ELF-1 (cell line): ENCODE results near the gene GJA9.
"Not testable (repeated sequence)": the region's sequence is repeated elsewhere in the genome, so short reads cannot be mapped to it uniquely, and the experiment has no call there.

Experiments
- DNase-seq: peaks from one replicate; pipeline ENCODE4 v3.0.0-alpha.2; 2016; ENCODE audit warnings: low read depth, low spot score

GJA9 gene

DNA sequence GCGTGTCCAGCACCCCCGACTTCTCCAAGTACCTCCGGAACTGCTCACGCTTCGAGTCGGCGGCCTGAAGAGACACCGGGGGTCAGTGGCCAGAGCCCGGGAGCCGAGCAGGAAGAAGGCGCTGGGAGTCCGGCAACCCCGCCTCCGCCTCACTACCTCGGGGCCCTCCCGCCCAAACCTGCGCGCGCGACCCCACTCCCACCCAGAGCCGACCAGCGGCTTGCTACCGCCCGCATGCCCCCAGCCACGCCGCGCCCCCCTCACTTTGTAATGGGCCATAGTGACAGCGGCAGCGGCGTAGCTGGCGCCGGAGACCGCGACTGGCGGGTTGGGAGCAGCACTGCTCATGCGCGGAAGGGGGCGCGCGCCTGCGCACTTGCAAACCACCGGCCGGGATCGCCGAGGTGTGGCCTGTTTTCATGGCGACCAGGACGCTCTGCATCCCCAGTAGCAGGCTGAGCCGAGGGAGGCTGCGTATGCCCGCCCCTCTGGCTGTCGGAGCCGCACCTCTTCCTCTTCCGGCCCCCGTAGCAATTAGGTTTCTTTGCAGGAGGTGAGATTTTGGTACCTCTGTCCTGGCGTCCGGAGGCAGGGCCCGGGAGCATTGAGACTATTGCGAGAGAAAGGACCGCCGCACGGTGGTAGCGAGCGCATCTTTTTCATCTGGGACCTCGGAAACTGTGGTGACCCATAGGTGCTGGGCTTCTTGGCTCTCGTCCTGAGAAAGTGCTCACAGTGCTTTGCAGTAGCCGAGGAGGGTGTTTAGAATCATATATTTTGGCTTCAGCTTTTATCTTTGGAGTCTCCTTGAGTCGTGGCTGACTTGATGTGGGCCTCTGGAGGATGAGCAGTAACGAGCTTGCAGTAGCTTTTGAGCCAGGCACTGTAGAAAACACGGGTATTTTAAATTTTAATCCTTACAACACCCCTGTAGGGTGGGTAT is 8.1 kb downstream of the GJA9 start, which contains the start of gene MYCBP:
TSS of gene MYCBP (minus strand) at position 322 of the 943 bp plus-strand sequence. CDS start at position 279, 43 bp downstream.
- peak; percentile 98 for DNase-seq

DNA sequence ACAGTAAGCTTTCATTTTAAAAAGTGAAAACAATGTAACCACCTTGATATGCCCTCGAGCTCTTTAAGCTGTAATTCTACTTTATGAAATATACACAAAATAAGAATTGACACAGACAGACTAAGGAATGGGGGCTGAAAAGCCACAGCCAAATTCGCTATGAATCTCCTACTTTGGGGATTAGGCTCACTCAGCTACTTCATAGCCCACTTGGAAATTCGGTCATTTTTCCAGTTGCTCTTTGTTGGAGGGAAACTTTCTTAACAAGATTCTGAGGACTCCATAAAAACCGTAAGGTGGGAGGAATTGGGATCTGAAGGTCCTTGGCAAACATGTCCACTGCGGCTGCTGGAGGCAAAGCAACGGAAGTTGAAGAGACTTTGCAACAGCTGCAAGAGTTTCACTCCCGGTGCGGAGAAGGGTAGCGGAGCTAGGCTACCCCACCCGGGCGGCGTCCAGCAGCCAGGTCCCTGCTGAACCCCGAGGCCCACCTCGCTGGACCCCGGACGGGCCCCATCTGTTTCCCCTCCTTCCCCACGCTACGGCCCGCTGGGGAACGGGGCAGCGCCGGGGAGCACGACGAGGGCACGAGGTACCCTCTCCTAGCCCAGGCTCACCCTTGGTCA is 8.9 kb downstream of the GJA9 start:
- DNase-seq, result no peak

DNA sequence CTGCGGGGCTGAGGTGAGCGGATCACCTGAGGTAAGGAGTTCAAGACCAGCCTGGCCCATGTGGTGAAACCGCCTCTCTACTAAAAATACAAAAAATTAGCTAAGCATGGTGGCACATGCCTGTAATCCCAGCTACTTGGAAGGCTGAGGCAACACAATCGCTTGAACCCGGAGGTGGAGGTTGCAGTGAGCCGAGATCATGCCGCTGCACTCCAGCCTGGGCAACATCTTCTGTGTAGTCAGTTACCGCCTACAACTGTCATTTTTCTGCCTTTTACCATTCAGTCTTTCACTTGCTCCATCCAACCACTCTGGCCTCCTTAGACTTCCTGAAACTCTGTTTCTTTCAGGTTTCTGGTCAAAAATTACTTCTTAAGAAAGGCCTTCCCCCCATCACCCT is 10.4 kb downstream of the GJA9 start:
- DNase-seq, result no peak

DNA sequence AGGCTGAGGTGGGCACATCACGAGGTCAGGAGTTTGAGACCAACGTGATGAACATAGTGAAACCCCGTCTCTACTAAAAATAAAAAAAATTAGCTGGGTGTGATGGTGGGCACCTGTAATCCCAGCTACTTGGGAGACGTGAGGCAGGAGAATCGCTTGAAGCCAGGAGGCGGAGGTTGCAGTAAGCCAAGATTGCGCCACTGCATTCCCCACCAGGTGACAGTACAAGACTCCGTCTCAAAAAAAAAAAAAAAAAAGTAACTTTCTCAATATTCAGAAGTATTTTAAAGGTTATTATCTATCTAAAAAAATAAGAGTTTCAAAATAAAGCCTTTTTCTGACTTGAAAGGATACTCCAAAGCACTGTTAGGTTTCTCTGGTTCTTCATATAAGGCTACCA is 14.2 kb downstream of the GJA9 start:
- DNase-seq, result no peak

DNA sequence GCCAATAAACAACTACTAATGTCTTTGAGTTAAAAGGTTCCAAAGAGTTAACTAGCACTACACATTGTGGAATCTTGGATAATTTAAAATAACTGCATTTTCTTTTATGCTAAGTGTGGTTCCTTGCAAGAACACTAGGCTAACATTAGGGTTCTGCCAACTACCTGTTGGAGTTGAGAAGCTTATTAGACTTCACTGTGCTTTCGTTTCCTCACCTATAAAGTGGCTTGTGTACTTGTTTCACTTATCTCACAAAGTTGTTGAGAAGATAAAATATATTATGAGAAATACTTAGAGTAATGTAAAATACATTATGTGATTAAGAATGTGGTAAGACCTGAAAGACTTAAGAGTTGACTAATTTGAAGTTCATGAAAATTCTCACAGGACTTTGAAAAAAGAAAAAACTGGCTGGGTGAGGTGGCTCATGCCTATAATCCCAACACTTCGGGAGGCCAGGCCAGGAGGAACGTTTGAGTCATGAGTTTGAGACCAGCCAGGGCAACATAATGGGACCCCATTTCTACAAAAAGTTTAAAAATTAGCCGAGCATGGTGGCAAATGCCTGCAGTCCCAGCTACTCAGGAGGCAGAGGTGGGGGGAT is 16.2 kb downstream of the GJA9 start:
- DNase-seq, result no peak

DNA sequence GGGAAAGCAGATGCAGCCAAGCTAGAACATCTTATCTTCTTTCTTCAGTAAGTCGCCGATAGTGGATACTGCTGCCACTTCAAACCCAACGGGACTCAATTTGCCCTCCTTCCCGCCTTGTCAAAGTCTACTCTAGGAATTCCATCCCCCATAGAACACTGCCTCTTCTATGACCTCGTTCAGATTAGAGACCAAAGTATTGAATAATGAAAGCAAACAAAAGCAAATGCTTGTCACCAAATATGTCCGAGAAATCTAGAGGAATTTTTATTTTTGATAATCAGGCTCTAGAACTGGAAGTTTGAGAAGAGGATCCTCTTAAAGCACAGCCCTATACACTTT is 21.0 kb downstream of the GJA9 start:
- DNase-seq, result no peak

DNA sequence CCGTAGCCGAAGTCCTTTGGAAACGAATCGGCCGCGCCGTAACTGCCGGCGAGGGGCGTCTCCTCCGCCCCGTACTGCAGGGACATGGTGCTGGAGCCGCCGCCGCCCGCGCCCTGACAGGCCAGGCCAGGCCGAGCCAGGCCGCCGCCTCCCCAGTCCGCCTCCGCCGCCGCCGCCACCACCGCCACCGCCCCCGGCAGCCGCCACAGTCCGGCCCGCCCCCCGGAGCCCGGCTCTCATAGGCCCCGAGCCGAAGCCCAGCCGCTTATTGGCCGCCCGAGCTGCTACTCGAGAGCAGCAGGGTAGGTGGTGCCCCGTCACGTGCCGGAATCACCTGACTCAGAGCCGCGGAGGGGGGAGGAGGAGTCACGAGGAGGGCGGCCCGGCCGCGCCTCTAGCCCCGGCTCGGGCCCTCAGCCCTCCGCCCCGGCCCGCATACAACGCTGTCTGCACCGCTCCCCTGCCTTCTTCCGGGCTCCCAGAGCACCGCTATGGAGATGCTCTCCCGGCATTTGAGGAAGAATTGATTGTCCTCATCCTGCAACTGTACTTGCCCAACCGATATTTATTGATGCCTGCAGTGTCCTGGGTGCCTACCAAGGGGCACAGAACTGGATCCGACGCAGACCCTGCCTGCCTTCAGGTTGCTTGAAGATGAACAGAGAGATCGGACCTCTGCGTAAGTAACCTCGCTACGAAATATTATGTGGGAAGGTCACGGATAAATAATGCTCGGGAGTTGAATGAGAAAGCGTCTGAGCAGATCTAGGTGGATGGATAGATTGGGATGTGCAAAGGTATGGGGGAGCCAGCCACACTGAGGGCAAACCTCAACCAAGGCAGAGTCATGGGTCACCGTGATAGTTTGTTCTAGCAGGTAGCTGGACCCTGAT is 21.6 kb downstream of the GJA9 start, which contains the start of gene RRAGC:
TSS of gene RRAGC (minus strand) at position 212 of the 893 bp plus-strand sequence. CDS start at position 86, 126 bp downstream.
- DNase-seq, result peak; percentile 98

DNA sequence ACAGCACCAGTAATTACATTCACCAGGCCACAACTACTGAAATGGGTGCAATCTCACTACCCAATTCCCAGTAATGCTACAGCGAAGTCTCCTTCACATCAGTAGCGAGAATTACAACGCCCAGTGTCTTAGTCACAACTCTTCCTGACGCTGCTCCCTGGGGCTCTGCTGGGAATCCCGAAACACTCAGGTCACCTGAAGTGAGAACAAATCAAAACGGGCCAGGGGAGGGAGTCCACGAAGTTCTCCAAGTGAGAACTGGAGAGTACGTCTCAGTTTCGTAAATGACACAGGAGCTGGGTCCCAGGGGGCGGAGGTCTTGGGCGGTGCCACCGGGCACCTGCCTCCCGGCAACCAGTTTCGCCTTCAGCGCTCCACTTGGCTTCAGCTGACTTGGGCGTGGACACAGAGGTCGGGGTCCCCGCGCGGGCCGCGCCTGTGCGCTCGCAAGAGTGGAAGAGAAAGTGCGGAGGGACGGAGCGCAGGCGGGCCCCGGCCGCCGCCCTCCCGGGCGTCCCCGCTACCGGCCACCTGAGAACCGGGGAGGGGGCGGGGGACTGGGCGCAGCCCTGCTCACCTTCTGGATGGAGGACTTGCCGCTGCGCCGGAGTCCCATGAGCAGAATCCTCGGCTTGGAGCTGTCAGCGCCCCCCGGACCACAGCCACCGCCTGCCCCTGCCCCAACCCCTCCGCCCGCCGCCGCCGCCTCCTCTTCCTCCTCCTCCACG is 22.4 kb downstream of the GJA9 start:
- DNase-seq, result peak; percentile 50

DNA sequence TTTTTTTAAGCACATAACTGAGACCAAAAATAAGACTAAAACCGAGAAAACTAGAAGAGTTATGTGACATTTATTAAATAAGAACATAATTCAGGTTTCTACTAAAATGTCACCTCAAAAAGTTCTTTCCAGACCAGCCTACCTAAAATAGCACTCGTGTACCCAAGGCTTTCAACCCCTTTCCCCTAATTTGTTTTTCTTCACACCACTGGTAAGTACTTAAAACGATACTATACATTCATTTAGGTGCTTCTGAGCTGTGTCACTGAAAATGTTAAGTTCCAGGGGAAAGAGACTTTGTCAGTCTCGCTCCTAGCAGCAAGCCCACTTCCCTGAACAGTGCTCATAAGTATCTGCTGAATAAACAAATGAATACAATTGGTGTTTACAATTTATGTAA is 28.6 kb downstream of the GJA9 start:
- no peak for DNase-seq

DNA sequence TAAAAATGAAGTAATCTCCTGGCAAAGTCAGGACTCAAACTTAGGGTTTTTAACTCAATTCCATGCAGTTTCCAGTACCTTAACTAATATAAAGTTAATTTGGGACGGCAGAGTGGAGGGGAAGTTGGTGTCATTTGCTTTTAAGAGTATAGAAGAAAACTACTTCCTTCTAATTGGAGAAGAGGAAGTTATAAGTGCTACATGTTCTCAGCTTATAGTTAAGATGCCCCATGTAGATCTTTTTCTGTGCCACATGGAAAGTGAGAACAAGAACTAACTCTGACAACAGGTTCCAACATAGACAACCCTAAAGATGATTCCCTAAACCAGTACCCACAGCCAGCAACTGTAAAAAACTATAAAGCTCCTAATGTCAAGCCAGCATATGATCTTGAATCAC is 33.3 kb downstream of the GJA9 start:
- no peak for DNase-seq

DNA sequence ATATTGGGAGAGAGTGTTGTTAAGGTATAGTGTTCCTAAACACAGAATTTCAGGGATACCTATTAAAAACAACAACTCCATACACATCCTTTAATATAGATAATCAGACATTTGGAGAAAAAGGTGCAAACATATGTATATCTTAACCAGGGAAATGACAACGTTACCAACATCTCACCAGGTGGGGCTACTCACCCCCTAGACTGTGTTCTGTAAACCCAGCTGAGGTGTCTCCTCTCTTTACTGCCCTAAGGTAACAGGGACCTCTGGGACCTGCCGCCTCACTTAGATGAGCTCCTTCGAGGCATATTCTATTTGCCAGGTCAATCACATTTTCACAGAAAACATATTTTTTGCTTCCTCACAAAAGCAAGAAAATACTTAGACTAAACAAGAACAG is 35.2 kb downstream of the GJA9 start:
- no peak for DNase-seq

DNA sequence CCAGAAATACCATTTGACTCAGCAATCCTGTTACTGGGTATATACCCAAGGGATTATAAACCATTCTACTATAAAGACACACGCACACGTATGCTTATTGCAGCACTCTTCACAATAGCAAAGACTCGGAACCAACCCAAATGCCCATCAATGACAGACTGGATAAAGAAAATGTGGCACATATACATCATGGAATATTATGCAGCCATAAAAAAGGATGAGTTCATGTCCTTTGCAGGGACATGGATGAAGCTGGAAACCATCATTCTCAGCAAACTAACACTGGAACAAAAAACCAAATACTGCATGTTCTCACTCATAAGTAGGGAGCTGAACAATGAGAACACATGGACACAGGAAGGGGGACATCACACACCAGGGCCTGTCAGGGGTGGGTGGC is 36.3 kb downstream of the GJA9 start:
- not testable (repeated sequence) for DNase-seq

DNA sequence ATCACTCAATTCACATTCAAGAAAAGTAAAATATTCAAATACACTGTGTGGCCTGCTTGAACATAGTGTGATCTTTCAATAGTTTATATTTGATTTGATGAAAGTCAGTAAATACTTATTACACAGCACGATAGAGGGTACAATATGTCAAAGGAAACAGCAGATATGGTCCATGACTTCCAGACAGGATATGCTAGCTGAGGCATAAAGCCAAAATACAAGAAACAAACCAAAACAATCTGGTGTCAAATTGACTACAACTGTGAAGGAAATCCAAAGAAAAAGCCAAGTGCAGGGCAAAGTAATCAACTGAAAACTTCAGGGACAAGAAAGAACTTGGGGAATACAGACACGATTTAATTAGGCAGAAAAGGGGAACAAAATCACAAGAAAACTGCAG is 41.1 kb downstream of the GJA9 start:
- DNase-seq, result no peak

DNA sequence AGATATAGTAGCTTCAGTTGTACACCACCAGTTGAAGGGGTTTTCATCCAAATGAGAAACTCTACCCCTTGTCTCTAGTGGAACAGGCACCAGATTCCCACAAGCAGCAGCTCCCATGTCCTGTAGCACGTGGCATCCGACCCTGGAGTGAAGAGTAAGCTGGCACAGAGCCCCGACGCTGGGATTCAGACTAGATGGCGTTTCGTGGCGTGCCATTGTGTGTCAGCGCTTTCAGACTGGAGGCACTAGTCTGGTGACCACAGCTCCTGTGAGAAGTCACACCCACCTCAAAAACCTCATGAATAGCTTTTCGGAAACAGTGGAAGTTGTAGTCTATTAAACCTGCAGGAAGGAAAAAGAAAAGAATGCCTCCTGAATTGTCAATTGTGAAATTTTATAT is 42.0 kb downstream of the GJA9 start:
- DNase-seq, result no peak

DNA sequence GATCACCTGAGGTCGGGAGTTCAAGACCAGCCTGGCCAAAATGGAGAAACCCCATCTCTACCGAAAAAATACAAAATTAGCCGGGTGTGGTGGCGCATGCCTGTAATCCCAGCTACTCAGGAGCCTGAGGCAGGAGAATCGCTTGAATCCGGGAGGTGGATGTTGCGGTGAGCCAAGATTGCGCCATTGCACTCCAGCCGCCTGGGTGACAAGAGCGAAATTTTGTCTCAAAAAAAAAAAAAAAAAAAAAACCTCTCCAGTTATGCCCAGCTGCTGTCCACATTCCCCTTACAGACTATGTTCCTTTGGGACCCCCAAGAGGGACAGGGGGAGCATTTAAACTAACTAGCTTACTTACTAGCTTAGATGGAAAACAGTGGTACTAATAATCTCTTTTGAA is 45.1 kb downstream of the GJA9 start:
- not testable (repeated sequence) for DNase-seq

DNA sequence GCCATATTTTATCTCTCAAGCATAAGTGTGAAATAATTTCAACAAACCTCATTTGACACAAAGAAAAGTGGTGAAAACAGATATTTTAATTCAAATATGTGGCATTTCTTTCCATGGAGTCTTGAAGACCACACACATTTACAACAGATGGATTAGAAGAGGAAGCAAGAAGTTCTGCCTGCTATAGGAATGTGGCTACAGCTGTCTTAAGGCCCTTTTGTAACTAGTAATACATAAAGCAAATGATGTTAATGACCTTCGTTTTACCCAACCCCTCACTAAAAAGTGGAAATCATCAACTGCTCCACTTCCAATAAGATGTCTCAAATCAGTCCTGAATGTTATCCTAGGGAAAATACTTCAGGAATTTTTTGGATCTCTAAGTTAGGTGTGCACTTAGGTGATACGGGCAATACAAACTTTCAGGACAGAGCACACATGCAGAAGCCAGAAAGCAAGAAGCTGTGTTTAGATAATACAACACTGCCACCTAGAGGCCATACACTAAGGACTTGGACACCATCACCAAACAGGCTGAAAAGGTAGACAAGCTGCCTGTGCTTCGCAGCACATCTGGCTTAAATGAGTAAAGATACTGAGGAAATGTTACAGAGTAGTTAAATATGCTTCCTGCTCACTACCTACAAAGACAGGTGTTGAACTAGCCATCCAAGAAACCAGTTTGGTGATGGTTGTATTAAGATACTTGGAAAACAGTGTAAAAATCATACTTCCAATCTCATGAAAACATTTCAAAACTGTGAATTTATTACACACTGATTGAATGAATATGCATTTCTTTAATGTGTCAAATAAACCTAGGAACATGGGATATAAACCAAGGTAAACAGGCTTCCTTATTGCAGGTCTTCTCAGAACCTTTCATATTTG is 46.2 kb downstream of the GJA9 start:
- DNase-seq, result peak; percentile 88

DNA sequence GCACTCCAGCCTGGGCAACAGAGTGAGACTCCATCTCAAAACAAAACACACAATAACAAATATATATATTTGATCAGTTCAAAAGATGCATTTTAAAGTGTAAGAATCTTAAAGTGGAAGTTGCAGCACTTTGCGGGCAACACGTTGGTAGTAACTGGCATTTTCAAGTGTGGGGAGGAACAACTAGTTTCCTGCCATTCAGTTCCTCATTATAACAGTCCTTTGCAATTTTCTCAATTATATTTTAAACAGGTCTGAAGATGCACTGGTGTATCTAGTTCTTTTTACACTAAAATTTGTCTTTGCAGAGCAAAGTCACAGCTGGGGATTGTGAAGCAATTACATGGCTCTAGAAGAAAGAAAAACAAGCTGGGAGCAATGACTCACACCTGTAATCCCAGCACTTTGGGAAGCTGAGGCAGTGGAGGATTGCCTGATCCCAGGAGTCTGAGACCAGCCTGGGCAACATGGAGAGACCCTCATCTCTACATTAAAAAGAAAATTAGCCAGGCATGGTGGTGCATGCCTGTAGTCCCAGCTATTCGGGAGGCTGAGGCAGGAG is 47.1 kb downstream of the GJA9 start:
- DNase-seq, result no peak

DNA sequence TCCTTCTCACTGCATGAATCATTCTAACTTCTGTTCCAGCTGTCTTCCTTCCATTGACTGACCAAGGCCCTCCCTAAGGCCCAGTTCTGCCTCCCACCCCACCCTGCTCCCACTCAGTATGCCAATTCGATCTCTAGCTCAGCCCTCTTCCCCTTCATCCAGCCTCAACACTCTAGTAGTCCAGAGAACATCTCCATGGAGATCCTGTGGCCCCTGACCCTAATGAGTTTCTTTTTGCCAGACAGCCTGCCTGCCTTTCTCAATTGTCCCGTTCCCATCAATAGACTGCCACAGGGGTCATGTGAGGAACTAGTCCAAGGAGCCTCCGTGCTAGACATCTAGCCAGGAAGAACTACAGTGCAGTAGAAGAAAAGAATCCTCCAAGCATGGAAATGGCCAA is 48.2 kb downstream of the GJA9 start:
- DNase-seq, result no peak

DNA sequence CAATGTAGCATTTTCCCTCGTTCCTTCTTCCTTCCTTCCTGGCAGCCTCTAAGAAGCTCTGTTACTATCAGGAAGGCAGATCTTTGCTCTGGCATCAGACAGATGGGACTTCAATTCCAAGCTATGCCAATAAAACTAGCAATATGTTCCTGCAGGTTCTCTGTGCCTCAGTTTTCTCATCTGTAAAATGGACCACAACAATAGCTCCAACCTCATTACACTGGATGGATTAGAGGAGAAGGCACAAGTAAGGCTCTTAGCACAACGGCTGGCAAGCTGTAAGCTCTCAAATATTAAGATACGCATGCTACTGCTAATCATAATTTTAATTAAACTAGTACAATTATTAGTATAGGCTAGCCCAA is 49.0 kb downstream of the GJA9 start:
- DNase-seq, result no peak
